HEK293 (cell line): ENCODE data around the gene CRB3.

Experiments used
- CTCF ChIA-PET: fragments of 350-600 bp; formaldehyde crosslinking; extraction: SDS; loops from one replicate; lab custom pipeline; 2021; ENCODE audit warnings: antibody characterized with exemption; lab: Yijun Ruan, JAX
- POLR2A ChIA-PET: fragments of 300-600 bp; formaldehyde crosslinking; extraction: SDS; loops from one replicate; lab custom pipeline; 2020; ENCODE audit warnings: antibody characterized with exemption, inconsistent platforms; lab: Yijun Ruan, JAX
- H3K27ac ChIP-seq: fragments of 200-500 bp; sonication (Bioruptor generic); 2 replicates; pipeline ENCODE4 v1.5.1; 2014; ENCODE audit warnings: low read depth, low read length, control low read depth, inconsistent platforms; ENCODE audit errors: extremely low read depth
- H3K36me3 ChIP-seq, 2 experiments: fragments of 200-500 bp in 1 of 2; sonication (Bioruptor generic) in 1 of 2; 1 replicate in 1 of 2; 2 replicates in 1 of 2; pipeline ENCODE4 v1.5.1; 2014 to 2017; ENCODE audit warnings: inconsistent platforms in 2 of 2, low read length in 2 of 2; ENCODE audit not compliant: control insufficient read depth in 2 of 2, insufficient read depth in 1 of 2
- H3K4me1 ChIP-seq: fragments of 200-500 bp; sonication (Bioruptor generic); 2 replicates; pipeline ENCODE4 v1.5.1; 2014; ENCODE audit warnings: mild to moderate bottlenecking, low read length, inconsistent platforms; ENCODE audit not compliant: control insufficient read depth, insufficient read depth
- H3K4me3 ChIP-seq: 2 replicates; pipeline ENCODE4 v1.5.1; 2011; ENCODE audit warnings: low read depth, mild to moderate bottlenecking, control low read depth, low read length, moderate library complexity
- H3K9me3 ChIP-seq: fragments of 200-500 bp; sonication (Bioruptor generic); 2 replicates; pipeline ENCODE4 v1.5.1; 2014; ENCODE audit warnings: low read depth, low read length, inconsistent platforms; ENCODE audit not compliant: control insufficient read depth, insufficient read depth
- BCL11B ChIP-seq: fragments of 450-650 bp; formaldehyde crosslinking; IDR thresholded peaks from 2 replicates; pipeline ENCODE4 v1.5.1; 2016; ENCODE audit warnings: low read depth, missing biosample characterization, missing genetic modification characterization
- GLIS2 ChIP-seq: fragments of 450-650 bp; formaldehyde crosslinking; IDR thresholded peaks from 2 replicates; pipeline ENCODE4 v1.5.1; 2016; ENCODE audit warnings: missing biosample characterization, missing genetic modification characterization
- HOXA7 ChIP-seq: sonication (generic); formaldehyde crosslinking; IDR thresholded peaks from 2 replicates; pipeline ENCODE4 v1.8.1; 2022; ENCODE audit warnings: missing genetic modification reagents, borderline replicate concordance
- KLF16 ChIP-seq: fragments of 450-650 bp; formaldehyde crosslinking; IDR thresholded peaks from 2 replicates; pipeline ENCODE4 v1.5.1; 2017; ENCODE audit warnings: missing biosample characterization, missing genetic modification characterization
- OSR2 ChIP-seq: fragments of 450-650 bp; formaldehyde crosslinking; IDR thresholded peaks from 2 replicates; pipeline ENCODE4 v1.5.1; 2016; ENCODE audit warnings: missing biosample characterization, missing genetic modification characterization
- PRDM1 ChIP-seq: fragments of 450-650 bp; formaldehyde crosslinking; IDR thresholded peaks from 2 replicates; pipeline ENCODE4; 2016; ENCODE audit warnings: missing biosample characterization, missing genetic modification characterization
- SALL2 ChIP-seq: fragments of 450-650 bp; formaldehyde crosslinking; IDR thresholded peaks from 2 replicates; pipeline ENCODE4 v1.5.0; 2017; ENCODE audit warnings: missing biosample characterization, mild to moderate bottlenecking, missing genetic modification characterization, borderline replicate concordance
- SETDB1 ChIP-seq: IDR thresholded peaks from one replicate; pipeline ENCODE4 v1.6.1; 2017; ENCODE audit warnings: mild to moderate bottlenecking, low read length, moderate library complexity, mixed read lengths; ENCODE audit not compliant: insufficient read length
- ZNF10 ChIP-seq: fragments of 450-650 bp; formaldehyde crosslinking; IDR thresholded peaks from 2 replicates; pipeline ENCODE4 v1.5.1; 2017; ENCODE audit warnings: missing biosample characterization, missing genetic modification characterization
- ZNF121 ChIP-seq: fragments of 450-650 bp; formaldehyde crosslinking; IDR thresholded peaks from 2 replicates; pipeline ENCODE4 v1.5.1; 2016; ENCODE audit warnings: missing biosample characterization, missing genetic modification characterization
- ZNF214 ChIP-seq: fragments of 450-650 bp; formaldehyde crosslinking; IDR thresholded peaks from 2 replicates; pipeline ENCODE4 v1.5.1; 2017; ENCODE audit warnings: missing biosample characterization, mild to moderate bottlenecking, missing genetic modification characterization, borderline replicate concordance
- ZNF239 ChIP-seq: fragments of 450-650 bp; formaldehyde crosslinking; IDR thresholded peaks from 2 replicates; pipeline ENCODE4 v1.5.1; 2016; ENCODE audit warnings: missing biosample characterization, missing genetic modification characterization
- ZNF266 ChIP-seq: fragments of 450-650 bp; formaldehyde crosslinking; IDR thresholded peaks from 2 replicates; pipeline ENCODE4 v1.5.1; 2016; ENCODE audit warnings: missing biosample characterization, missing genetic modification characterization, low read depth
- ZNF341 ChIP-seq: fragments of 450-650 bp; formaldehyde crosslinking; IDR thresholded peaks from 2 replicates; pipeline ENCODE4; 2016; ENCODE audit warnings: low read depth, missing biosample characterization, missing genetic modification characterization
- ZNF366 ChIP-seq: fragments of 450-650 bp; formaldehyde crosslinking; conservative IDR thresholded peaks from 2 replicates; pipeline ENCODE4 v1.5.1; 2016; ENCODE audit warnings: missing biosample characterization, missing genetic modification characterization
- ZNF510 ChIP-seq: fragments of 450-650 bp; formaldehyde crosslinking; IDR thresholded peaks from 2 replicates; pipeline ENCODE4 v1.5.1; 2018; ENCODE audit warnings: mild to moderate bottlenecking, missing genetic modification characterization, missing biosample characterization; ENCODE audit not compliant: insufficient replicate concordance
- ZNF548 ChIP-seq: fragments of 450-650 bp; formaldehyde crosslinking; IDR thresholded peaks from 2 replicates; pipeline ENCODE4 v1.5.1; 2016; ENCODE audit warnings: missing biosample characterization, missing genetic modification characterization
- ZNF549 ChIP-seq: fragments of 450-650 bp; IDR thresholded peaks from 2 replicates; pipeline ENCODE4 v1.5.1; 2018; ENCODE audit warnings: missing biosample characterization, missing genetic modification characterization, mild to moderate bottlenecking, inconsistent platforms, moderate library complexity
- ZNF555 ChIP-seq: fragments of 450-650 bp; formaldehyde crosslinking; conservative IDR thresholded peaks from 2 replicates; pipeline ENCODE4 v1.5.1; 2017; ENCODE audit warnings: missing biosample characterization, mild to moderate bottlenecking, missing genetic modification characterization, inconsistent platforms
- ZNF654 ChIP-seq: fragments of 450-650 bp; formaldehyde crosslinking; IDR thresholded peaks from 2 replicates; pipeline ENCODE4 v1.5.1; 2016; ENCODE audit warnings: low read depth, missing biosample characterization, missing genetic modification characterization
- ZNF701 ChIP-seq: fragments of 450-650 bp; formaldehyde crosslinking; IDR thresholded peaks from 2 replicates; pipeline ENCODE4 v1.5.1; 2016; ENCODE audit warnings: missing biosample characterization, missing genetic modification characterization
- ZNF76 ChIP-seq: fragments of 450-650 bp; formaldehyde crosslinking; IDR thresholded peaks from 2 replicates; pipeline ENCODE4; 2016; ENCODE audit warnings: low read depth, missing biosample characterization, missing genetic modification characterization, borderline replicate concordance
- ZNF777 ChIP-seq: fragments of 450-650 bp; formaldehyde crosslinking; IDR thresholded peaks from 2 replicates; pipeline ENCODE4 v1.5.1; 2017; ENCODE audit warnings: missing biosample characterization, missing genetic modification characterization, borderline replicate concordance
- TF ChIP-seq, protein P1 (sequence below): fragments of 450-650 bp; formaldehyde crosslinking; IDR thresholded peaks from 2 replicates; pipeline ENCODE4 v1.5.1; 2016; ENCODE audit warnings: missing biosample characterization, missing genetic modification characterization
- TF ChIP-seq, protein P2 (sequence below): fragments of 450-650 bp; formaldehyde crosslinking; IDR thresholded peaks from 2 replicates; pipeline ENCODE4 v1.5.1; 2016; ENCODE audit warnings: missing biosample characterization, missing genetic modification characterization
- TF ChIP-seq, protein P3 (sequence below): fragments of 450-650 bp; formaldehyde crosslinking; IDR thresholded peaks from 2 replicates; pipeline ENCODE4 v1.5.1; 2016; ENCODE audit warnings: missing biosample characterization, missing genetic modification characterization, borderline replicate concordance
- TF ChIP-seq, protein P4 (sequence below): fragments of 450-650 bp; formaldehyde crosslinking; IDR thresholded peaks from 2 replicates; pipeline ENCODE4 v1.5.1; 2016; ENCODE audit warnings: missing biosample characterization, missing genetic modification characterization

CRB3 gene

DNA sequence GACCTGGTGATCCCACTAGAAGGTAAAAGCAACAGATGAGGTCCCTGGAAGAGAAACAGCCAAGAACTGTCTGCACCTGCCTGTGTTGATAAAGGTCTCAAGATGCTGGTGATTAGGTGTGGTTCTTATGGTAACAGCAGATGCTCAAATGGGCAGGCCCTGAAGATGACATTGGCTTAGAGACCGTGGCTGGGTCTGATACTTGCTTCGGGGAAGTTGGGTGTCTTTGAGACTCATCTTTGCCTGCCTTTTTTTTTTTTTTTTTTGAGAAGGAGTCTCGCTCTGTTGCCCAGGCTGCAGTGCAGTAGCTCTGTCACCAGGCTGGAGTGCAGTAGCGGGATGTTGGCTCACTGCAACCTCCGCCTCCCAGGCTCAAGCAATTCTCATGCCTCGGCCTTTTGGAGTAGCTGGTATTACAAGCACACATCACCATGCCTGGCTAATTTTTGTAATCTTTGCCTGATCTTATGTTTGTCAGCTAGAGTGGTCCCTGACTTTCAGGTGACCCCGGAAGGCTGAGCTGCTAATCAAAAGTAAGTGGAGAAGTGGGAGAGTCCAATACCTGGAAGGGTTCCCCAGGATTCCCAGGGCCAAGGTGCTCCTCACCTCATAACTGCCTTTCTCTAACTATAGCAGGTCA is 12.4 kb upstream of the CRB3 start (continued):
- TF ChIP-seq, protein P1, sequence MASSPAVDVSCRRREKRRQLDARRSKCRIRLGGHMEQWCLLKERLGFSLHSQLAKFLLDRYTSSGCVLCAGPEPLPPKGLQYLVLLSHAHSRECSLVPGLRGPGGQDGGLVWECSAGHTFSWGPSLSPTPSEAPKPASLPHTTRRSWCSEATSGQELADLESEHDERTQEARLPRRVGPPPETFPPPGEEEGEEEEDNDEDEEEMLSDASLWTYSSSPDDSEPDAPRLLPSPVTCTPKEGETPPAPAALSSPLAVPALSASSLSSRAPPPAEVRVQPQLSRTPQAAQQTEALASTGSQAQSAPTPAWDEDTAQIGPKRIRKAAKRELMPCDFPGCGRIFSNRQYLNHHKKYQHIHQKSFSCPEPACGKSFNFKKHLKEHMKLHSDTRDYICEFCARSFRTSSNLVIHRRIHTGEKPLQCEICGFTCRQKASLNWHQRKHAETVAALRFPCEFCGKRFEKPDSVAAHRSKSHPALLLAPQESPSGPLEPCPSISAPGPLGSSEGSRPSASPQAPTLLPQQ (tag by site-specific recombination): no peak
- TF ChIP-seq ZNF121 (tag by site-specific recombination) (no peak), ZNF548 (no peak), ZNF239 (tag by site-specific recombination) (no peak), ZNF549 (tag by site-specific recombination) (no peak), ZNF214 (tag by site-specific recombination) (no peak), ZNF266 (no peak), OSR2 (tag by site-specific recombination) (no peak), ZNF777 (tag by site-specific recombination) (no peak)
- TF ChIP-seq, protein P2, sequence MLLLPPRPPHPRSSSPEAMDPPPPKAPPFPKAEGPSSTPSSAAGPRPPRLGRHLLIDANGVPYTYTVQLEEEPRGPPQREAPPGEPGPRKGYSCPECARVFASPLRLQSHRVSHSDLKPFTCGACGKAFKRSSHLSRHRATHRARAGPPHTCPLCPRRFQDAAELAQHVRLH (tag by site-specific recombination): no peak

DNA sequence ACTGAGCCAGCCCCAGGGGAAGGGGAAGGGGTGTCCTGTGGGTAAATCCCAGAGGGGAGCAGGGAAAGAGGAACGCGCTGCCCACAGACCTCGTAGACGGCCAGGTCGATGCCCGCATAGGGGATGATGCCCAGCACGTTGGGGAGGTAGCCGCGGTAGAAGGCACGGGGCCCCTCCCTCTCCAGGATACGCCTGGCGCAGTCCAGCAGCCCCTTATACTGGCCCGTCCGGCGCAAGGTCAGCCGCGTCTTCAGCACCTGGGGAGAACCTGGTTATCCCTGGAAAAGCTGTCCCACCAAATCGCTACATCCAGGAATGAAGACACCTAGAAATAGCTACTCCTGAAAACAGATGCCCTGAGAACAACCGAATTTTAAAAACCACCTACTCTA is 11.9 kb upstream of the CRB3 start:
- H3K4me1 ChIP-seq: no peaks in the 10 kb centered on the region
- H3K4me3 ChIP-seq: no peak overlapping the region
- no peaks in the 10 kb centered on the region for H3K9me3 ChIP-seq
- CTCF ChIA-PET: no interaction called here
- H3K36me3 ChIP-seq: peaks cover 0 to 62% of the 10 kb centered on the region in 2 experiments; a peak in 2 of 3 replicates
- POLR2A ChIA-PET: interaction anchor here (0.6 kb wide), 1 partner anchor 201 kb away, joined by 3 read pairs; no protein-coding TSS in a partner anchor
- no peak overlapping the region for H3K27ac ChIP-seq
- no peak for TF ChIP-seq KLF16
- no peak for TF ChIP-seq ZNF510 (tag by site-specific recombination)
- no peak for TF ChIP-seq ZNF555 (tag by site-specific recombination)
- no peak for TF ChIP-seq ZNF10
- TF ChIP-seq PRDM1 (tag by site-specific recombination): no peak
- TF ChIP-seq BCL11B (tag by site-specific recombination): no peak
- no peak for TF ChIP-seq HOXA7 (CRISPR knock-in tag)
- TF ChIP-seq, protein P3, sequence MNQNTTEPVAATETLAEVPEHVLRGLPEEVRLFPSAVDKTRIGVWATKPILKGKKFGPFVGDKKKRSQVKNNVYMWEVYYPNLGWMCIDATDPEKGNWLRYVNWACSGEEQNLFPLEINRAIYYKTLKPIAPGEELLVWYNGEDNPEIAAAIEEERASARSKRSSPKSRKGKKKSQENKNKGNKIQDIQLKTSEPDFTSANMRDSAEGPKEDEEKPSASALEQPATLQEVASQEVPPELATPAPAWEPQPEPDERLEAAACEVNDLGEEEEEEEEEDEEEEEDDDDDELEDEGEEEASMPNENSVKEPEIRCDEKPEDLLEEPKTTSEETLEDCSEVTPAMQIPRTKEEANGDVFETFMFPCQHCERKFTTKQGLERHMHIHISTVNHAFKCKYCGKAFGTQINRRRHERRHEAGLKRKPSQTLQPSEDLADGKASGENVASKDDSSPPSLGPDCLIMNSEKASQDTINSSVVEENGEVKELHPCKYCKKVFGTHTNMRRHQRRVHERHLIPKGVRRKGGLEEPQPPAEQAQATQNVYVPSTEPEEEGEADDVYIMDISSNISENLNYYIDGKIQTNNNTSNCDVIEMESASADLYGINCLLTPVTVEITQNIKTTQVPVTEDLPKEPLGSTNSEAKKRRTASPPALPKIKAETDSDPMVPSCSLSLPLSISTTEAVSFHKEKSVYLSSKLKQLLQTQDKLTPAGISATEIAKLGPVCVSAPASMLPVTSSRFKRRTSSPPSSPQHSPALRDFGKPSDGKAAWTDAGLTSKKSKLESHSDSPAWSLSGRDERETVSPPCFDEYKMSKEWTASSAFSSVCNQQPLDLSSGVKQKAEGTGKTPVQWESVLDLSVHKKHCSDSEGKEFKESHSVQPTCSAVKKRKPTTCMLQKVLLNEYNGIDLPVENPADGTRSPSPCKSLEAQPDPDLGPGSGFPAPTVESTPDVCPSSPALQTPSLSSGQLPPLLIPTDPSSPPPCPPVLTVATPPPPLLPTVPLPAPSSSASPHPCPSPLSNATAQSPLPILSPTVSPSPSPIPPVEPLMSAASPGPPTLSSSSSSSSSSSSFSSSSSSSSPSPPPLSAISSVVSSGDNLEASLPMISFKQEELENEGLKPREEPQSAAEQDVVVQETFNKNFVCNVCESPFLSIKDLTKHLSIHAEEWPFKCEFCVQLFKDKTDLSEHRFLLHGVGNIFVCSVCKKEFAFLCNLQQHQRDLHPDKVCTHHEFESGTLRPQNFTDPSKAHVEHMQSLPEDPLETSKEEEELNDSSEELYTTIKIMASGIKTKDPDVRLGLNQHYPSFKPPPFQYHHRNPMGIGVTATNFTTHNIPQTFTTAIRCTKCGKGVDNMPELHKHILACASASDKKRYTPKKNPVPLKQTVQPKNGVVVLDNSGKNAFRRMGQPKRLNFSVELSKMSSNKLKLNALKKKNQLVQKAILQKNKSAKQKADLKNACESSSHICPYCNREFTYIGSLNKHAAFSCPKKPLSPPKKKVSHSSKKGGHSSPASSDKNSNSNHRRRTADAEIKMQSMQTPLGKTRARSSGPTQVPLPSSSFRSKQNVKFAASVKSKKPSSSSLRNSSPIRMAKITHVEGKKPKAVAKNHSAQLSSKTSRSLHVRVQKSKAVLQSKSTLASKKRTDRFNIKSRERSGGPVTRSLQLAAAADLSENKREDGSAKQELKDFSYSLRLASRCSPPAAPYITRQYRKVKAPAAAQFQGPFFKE (tag by site-specific recombination): no peak
- no peak for TF ChIP-seq GLIS2
- TF ChIP-seq ZNF76 (tag by site-specific recombination): no peak
- TF ChIP-seq ZNF341 (tag by site-specific recombination): no peak
- no peak for TF ChIP-seq ZNF701 (tag by site-specific recombination)
- TF ChIP-seq, protein P4, sequence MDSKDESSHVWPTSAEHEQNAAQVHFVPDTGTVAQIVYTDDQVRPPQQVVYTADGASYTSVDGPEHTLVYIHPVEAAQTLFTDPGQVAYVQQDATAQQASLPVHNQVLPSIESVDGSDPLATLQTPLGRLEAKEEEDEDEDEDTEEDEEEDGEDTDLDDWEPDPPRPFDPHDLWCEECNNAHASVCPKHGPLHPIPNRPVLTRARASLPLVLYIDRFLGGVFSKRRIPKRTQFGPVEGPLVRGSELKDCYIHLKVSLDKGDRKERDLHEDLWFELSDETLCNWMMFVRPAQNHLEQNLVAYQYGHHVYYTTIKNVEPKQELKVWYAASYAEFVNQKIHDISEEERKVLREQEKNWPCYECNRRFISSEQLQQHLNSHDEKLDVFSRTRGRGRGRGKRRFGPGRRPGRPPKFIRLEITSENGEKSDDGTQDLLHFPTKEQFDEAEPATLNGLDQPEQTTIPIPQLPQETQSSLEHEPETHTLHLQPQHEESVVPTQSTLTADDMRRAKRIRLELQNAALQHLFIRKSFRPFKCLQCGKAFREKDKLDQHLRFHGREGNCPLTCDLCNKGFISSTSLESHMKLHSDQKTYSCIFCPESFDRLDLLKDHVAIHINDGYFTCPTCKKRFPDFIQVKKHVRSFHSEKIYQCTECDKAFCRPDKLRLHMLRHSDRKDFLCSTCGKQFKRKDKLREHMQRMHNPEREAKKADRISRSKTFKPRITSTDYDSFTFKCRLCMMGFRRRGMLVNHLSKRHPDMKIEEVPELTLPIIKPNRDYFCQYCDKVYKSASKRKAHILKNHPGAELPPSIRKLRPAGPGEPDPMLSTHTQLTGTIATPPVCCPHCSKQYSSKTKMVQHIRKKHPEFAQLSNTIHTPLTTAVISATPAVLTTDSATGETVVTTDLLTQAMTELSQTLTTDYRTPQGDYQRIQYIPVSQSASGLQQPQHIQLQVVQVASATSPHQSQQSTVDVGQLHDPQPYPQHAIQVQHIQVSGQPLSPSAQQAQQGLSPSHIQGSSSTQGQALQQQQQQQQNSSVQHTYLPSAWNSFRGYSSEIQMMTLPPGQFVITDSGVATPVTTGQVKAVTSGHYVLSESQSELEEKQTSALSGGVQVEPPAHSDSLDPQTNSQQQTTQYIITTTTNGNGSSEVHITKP (tag by site-specific recombination): no peak
- no peak for TF ChIP-seq SALL2 (tag by site-specific recombination)
- no peak for TF ChIP-seq ZNF366 (tag by site-specific recombination)
- no peak for TF ChIP-seq ZNF654 (tag by site-specific recombination)
- TF ChIP-seq SETDB1: no peak
